ENCODE measurements around the gene PRLR. TPM values are rescaled to one million over a fixed set of nuclear protein-coding genes. Genes with fewer than 3 reads are reported as not detected.

Gene PRLR
- total and polyA plus RNA-seq, 9 of the 15 experiments (the other 6 are each of a cell fraction or from before 2014, with no cell fraction given): 0.02 TPM; not detected in 8

DNA sequence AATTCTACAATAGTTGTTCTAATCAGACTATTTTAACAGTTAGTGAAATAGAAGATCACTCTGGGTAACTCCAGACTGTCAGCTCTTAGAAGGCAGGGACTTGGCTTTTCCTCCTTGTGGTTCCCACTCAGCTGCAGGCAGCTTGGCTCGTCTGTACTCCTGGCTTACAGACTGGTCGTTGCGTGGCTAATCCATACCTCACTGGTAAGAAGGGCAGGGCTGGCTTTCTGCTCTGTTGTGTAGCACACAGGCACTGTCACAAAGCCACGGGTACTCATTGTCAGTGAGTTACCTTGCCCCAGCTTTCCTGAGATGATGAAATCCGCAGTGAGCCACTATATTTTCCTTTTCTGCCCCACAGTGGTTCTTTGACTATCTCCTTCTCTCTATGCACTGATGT, 1.8 kb upstream of the PRLR start:
- in situ Hi-C loops (cut with MboI): no loop called here
- no peak overlapping the region for H3K27ac ChIP-seq (ENCODE audit: extremely low read depth, low read depth, low read length)
- no peak overlapping the region for H2AFZ ChIP-seq (ENCODE audit: low read depth, low read length)
- DNase-seq (ENCODE audit: extremely low read depth in 1 of 4, low spot score in 3 of 4) (no peak), FAIRE-seq (no peak), ATAC-seq (no peak)
- H3K36me3 ChIP-seq (ENCODE audit: control insufficient read depth, insufficient read depth, low read length): no peaks in the 10 kb centered on the region
- intact Hi-C loops (cut with micrococcal nuclease): no loop called here
- ChIA-PET POLR2A (interaction anchor here (0.6 to 0.7 kb wide), 2 partner anchors 200 to 624 kb away, joined by 3 to 5 read pairs; no protein-coding TSS in a partner anchor), CTCF (ENCODE audit: low intra/inter-chr PET ratio) (no interaction called here)
- H3K4me2 ChIP-seq (ENCODE audit: insufficient read depth, low read length): no peak overlapping the region
- no peaks in the 10 kb centered on the region for H3K79me2 ChIP-seq (ENCODE audit: control insufficient read depth, insufficient read depth, low read length)
- BruUV-seq (replicated peaks): no TSS peak
- H3K9ac ChIP-seq (ENCODE audit: insufficient read depth in 1 of 2, low read depth in 2 of 2, low read length in 2 of 2): no peak overlapping the region
- H3K9me3 ChIP-seq (replicated peaks; ENCODE audit: control insufficient read depth, insufficient read depth, low read depth, low read length): no peaks in the 10 kb centered on the region
- H3K4me1 ChIP-seq (replicated peaks in 1 of 2; ENCODE audit: control insufficient read depth in 2 of 2, insufficient read depth in 2 of 2, low read length in 2 of 2): peaks cover 0 to 4% of the 10 kb centered on the region in 2 experiments; a peak in 1 of 5 replicates
- no peaks in the 10 kb centered on the region for H4K20me1 ChIP-seq (replicated peaks; ENCODE audit: control insufficient read depth, insufficient read depth, low read length)
- WGBS (ENCODE audit: insufficient coverage, low coverage, missing lambda C conversion rate): 0% methylated on average over 5 of the region's 5 CpGs
- peaks cover 12 to 29% of the 10 kb centered on the region in 2 experiments; a peak in 4 of 5 replicates for H3K27me3 ChIP-seq (ENCODE audit: control insufficient read depth in 2 of 2, insufficient read depth in 2 of 2, low read length in 2 of 2)
- TF ChIP-seq KAT7 (CRISPR knock-in tag; IDR thresholded peaks at IDR 0.05; ENCODE audit: borderline replicate concordance) (no peak), MYNN (IDR thresholded peaks at IDR 0.05) (no peak), MYNN (CRISPR knock-in tag; IDR thresholded peaks at IDR 0.05) (no peak), KLF13 (tag; IDR thresholded peaks at IDR 0.05; ENCODE audit: borderline replicate concordance, low read depth) (no peak), IRF2 (CRISPR knock-in tag; IDR thresholded peaks at IDR 0.05) (no peak), POLR2G (IDR thresholded peaks at IDR 0.05; ENCODE audit: low read depth, low read length) (no peak), CEBPB (tag; IDR thresholded peaks at IDR 0.05) (no peak), CXXC5 (CRISPR knock-in tag; IDR thresholded peaks at IDR 0.05) (no peak), ZNF740 (CRISPR knock-in tag; IDR thresholded peaks at IDR 0.05) (no peak), ZNF740 (tag; IDR thresholded peaks at IDR 0.05) (no peak), SAFB2 (IDR thresholded peaks at IDR 0.05; ENCODE audit: borderline replicate concordance, low read depth, low read length, severe bottlenecking) (no peak), STAG1 (CRISPR knock-in tag; IDR thresholded peaks at IDR 0.05; ENCODE audit: borderline replicate concordance) (no peak), ZNF780A (CRISPR knock-in tag; IDR thresholded peaks at IDR 0.05) (no peak), PTBP1 (IDR thresholded peaks at IDR 0.05; ENCODE audit: low read depth, low read length) (no peak), NFE2L1 (tag; IDR thresholded peaks at IDR 0.05; ENCODE audit: borderline replicate concordance, low read depth) (no peak), ZEB2 (IDR thresholded peaks at IDR 0.05) (no peak), SNIP1 (IDR thresholded peaks at IDR 0.05; ENCODE audit: low read depth) (no peak), ZBTB34 (CRISPR knock-in tag; IDR thresholded peaks at IDR 0.05) (no peak), SP1 (CRISPR knock-in tag; IDR thresholded peaks at IDR 0.05) (no peak), NFXL1 (CRISPR knock-in tag; IDR thresholded peaks at IDR 0.05) (no peak), ZNF507 (tag; conservative IDR thresholded peaks at IDR 0.05) (no peak), HNRNPUL1 (IDR thresholded peaks at IDR 0.05; ENCODE audit: low read length) (no peak)
- H3K9me1 ChIP-seq (ENCODE audit: control insufficient read depth, insufficient read depth, low read length): no peaks in the 10 kb centered on the region
- H3K4me3 ChIP-seq: no peak overlapping the region

Data from K562 (cell line).